GM18508 (cell line): Measurements from ENCODE around the gene ALDH2.
"Not testable (repeated sequence)": the region's sequence is repeated elsewhere in the genome, so short reads cannot be mapped to it uniquely, and the experiment has no call there.

Experiments
- ATAC-seq: cut with Tn5 transposase; IDR thresholded peaks from one replicate; pipeline ENCODE4 v1.9.1; 2021; ENCODE audit warnings: moderate number of reproducible peaks; ENCODE audit not compliant: insufficient read depth, unreplicated experiment

The ALDH2 gene

GRCh38 chr12:111757361-111758119 lies 9.2 kb upstream of the ALDH2 start:
- no peak for ATAC-seq

DNA sequence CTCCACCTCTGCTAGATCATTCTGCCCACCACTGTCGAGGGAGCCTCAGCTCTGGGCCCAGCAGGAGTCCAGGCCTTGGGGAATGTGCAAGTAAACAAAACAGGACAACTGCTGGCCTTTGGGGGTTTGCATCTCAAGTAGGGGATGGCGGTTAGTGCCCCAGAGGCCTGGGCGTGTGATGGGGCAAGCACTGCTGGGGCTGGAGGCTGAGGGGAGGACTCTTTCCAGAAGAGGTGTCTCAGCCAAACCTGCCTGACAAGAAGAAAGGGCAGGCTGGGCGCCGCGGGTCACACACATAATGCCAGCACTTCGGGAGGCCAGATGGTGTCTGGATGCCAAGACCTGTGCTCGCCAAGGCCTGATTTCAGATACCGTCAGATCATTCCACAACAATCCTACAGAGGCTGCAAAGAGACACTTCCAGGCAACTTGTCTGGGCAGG lies 8.6 kb upstream of the ALDH2 start:
- ATAC-seq = no peak

- ATAC-seq = no peak
Measured at GRCh38 chr12:111759271-111759670, 7.5 kb upstream of the ALDH2 start.

GRCh38 chr12:111759991-111760390 lies 6.7 kb upstream of the ALDH2 start:
- no peak for ATAC-seq

- no peak for ATAC-seq
Measured at GRCh38 chr12:111761099-111761498, 5.6 kb upstream of the ALDH2 start.

- no peak for ATAC-seq
Measured at GRCh38 chr12:111761706-111762105, 5.0 kb upstream of the ALDH2 start.

GRCh38 chr12:111763552-111763951 lies 3.2 kb upstream of the ALDH2 start:
- ATAC-seq = not testable (repeated sequence)

DNA sequence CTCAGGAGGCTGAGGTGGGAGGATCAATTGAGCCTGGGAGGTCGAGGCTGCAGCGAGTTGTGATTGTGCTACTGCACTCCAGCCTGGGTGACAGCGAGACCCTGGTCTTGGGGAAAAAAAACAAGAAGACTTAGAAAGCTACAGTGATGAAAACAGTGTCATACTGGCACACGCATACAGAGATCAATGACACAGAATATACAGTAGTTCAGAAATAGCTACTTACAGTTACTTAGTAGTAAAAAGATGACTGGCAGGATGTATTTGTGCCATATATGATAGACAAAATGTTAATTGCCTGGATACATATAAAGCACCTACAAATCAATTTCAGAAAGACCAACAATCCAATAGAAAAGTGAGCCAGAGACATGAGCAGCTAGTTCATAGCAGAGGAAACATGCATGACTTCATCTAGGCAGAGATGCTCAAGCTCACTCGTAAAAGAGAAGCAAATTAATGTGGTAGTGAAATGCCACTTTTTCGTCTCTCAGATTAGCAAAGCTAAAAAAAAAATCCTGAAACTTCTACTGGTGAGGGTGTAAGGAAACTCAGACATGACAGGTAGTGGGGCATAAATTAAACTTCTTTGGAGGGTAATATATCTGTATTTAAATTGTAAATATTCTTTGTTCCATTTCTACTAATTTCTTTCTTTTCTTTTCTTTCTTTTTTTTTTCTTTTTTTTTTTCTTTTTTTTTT lies 2.5 kb upstream of the ALDH2 start:
- ATAC-seq = no peak

DNA sequence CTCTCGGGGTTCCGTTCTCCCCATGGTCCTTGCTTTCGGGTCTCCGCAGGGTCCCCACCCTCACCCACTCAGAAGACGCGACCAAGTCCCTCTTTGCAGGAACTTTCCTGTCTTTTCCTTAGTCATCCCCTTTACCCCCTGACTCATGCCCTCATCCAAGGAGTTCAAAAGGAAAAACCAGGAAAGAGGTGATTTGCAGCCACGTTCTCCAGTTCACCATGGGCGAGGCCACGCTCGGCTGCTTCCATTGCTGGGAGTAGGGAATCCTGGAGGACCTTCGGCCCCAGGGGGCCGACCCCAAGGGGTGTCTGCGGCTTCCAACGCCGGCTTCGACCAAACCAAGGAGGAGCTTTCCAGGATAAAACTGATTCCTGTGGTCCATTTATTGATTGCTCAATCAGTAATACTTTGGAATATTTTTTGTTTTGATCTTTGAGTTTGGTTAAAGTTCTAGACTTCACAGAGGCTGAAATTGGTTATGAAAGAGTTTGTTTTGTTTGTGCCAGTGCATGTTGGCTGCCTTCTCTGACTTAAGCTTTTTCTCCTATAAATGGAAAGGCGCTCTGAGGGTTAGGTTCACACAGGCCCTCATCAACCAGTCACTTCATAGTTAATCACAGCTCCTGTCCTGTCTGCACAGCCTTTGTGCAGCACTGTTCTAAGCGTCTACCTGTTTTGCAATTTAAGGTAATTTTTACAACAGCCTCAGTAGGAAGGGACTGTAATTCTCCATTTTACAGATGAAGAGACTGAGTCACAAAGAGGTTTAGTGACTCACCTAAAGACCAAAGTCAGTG lies 827 bp downstream of the ALDH2 start:
- no peak for ATAC-seq

- ATAC-seq = no peak
Measured at GRCh38 chr12:111768159-111768895, 1.6 kb downstream of the ALDH2 start.

DNA sequence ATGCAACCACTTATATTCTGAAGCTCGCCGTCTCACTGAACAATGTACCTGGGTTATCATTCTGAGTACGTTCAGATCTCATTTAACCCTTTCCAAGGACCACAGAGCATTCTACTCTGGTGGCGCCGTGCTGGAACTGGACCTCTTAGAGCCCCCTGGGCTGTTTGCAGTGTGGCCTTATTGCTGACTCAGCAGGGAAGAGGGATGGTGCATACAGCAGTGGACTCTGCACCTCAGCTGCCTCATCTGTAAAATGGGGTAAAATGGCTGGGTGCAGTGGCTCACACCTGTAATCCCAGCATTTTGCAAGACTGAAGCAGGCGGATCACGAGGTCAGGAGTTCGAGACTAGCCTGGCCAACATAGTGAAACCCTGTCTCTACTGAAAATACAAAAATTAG lies 2.9 kb downstream of the ALDH2 start:
- no peak for ATAC-seq

DNA sequence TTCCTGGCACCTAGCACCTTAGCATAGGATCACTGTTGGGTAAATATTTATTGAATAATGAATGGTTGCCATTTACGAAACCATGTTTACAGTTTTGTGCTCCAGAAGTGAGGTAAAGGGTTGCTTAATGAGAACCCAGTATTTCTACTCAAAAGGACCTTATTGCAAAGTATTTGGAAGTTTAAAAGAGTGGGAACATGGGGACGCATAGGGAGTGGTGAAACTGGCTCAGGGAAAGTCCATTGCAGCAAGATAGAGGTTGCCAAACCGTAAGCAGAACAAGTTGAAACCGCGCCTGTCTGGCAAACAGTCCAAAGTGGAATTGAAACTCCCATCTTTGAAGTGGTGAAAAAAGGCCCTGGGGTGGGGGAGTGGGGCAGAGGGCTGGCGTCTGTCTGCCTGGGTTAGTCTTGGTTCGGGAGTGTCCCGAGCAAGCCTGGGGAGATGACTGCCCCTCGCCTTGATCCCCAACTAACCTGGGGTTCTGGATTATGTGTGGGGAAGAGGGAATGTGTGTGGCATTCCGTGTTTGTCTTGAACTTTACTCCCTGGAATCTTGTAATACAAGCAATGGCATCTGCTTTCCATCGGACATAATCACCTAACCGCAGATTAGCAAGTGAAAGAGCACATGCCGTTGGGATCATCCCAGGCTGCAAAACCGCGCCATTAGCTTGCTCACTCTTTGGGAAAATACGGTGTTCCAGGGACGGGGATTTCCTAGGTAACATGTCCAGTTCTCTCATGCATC lies 7.2 kb downstream of the ALDH2 start:
- ATAC-seq = no peak

- ATAC-seq = no peak
Measured at GRCh38 chr12:111775205-111776193, 8.8 kb downstream of the ALDH2 start.

- ATAC-seq = no peak
Measured at GRCh38 chr12:111776836-111777344, 10.2 kb downstream of the ALDH2 start.

GRCh38 chr12:111777345-111778045 lies 10.8 kb downstream of the ALDH2 start:
- ATAC-seq = no peak

GRCh38 chr12:111780166-111780565 lies 13.4 kb downstream of the ALDH2 start:
- ATAC-seq = no peak

DNA sequence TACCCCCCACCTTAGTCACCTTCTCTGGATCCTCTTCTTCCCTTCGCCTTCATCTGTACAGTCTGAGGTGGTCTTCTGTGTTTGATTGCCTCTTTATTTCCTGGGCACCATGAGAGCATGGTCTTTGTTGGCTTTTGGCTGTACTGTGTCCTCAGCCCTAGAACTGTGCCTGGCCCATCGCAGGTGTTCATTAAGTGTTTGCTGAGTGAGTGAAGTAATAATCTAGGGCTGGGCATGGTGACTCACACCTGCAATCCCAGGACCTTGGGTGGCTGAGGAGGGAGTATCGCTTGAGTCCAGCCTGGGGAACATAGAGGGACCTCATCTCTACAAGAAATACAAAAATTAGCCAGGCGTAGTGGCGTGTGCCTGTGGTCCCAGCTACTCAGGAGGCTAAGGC lies 13.9 kb downstream of the ALDH2 start:
- ATAC-seq = no peak
